GM18520 (cell line): ENCODE measurements around the gene GALNTL6.
"Not testable (repeated sequence)": the region's sequence is repeated elsewhere in the genome, so short reads cannot be mapped to it uniquely, and the experiment has no call there.

Source experiments
- ATAC-seq: cut with Tn5 transposase; IDR thresholded peaks from one replicate; pipeline ENCODE4 v1.9.1; 2021; ENCODE audit not compliant: unreplicated experiment

GALNTL6 gene

GRCh38 chr4:172709376-172709775 lies 896.2 kb downstream of the GALNTL6 start:
- ATAC-seq = no peak

- ATAC-seq = no peak
These were observed 903.1 kb downstream of the GALNTL6 start for GRCh38 chr4:172716291-172716690.

- no peak for ATAC-seq
These were observed 908.5 kb downstream of the GALNTL6 start for GRCh38 chr4:172721659-172722058.

GRCh38 chr4:172725581-172725980 lies 912.4 kb downstream of the GALNTL6 start:
- no peak for ATAC-seq

- ATAC-seq = no peak
These were observed 912.8 kb downstream of the GALNTL6 start for GRCh38 chr4:172726001-172726423.

GRCh38 chr4:172727631-172728030 lies 914.4 kb downstream of the GALNTL6 start:
- no peak for ATAC-seq

GRCh38 chr4:172733645-172734044 lies 920.4 kb downstream of the GALNTL6 start:
- not testable (repeated sequence) for ATAC-seq

GRCh38 chr4:172734555-172734954 lies 921.4 kb downstream of the GALNTL6 start:
- ATAC-seq = no peak

GRCh38 chr4:172736046-172736445 lies 922.8 kb downstream of the GALNTL6 start:
- no peak for ATAC-seq

GRCh38 chr4:172740434-172740833 lies 927.2 kb downstream of the GALNTL6 start:
- ATAC-seq = peak; percentile 99

- ATAC-seq = peak; percentile 100
These were observed 937.7 kb downstream of the GALNTL6 start for GRCh38 chr4:172750910-172751309.

- no peak for ATAC-seq
These were observed 938.3 kb downstream of the GALNTL6 start for GRCh38 chr4:172751550-172751949.

GRCh38 chr4:172758586-172759340 lies 945.6 kb downstream of the GALNTL6 start:
- peak; percentile 45 for ATAC-seq

- no peak for ATAC-seq
These were observed 947.3 kb downstream of the GALNTL6 start for GRCh38 chr4:172760512-172760911.

GRCh38 chr4:172762895-172763294 lies 949.7 kb downstream of the GALNTL6 start:
- ATAC-seq = no peak

GRCh38 chr4:172770787-172771186 lies 957.6 kb downstream of the GALNTL6 start:
- no peak for ATAC-seq

GRCh38 chr4:172772781-172773180 lies 959.6 kb downstream of the GALNTL6 start:
- no peak for ATAC-seq

GRCh38 chr4:172776203-172776861 lies 963.1 kb downstream of the GALNTL6 start:
- no peak for ATAC-seq

- ATAC-seq = no peak
These were observed 964.7 kb downstream of the GALNTL6 start for GRCh38 chr4:172777729-172778431.

- ATAC-seq = no peak
These were observed 965.4 kb downstream of the GALNTL6 start for GRCh38 chr4:172778583-172778982.

GRCh38 chr4:172780566-172781081 lies 967.4 kb downstream of the GALNTL6 start:
- ATAC-seq = no peak

- ATAC-seq = no peak
These were observed 972.4 kb downstream of the GALNTL6 start for GRCh38 chr4:172785613-172786012.
